ENCODE data around the gene CCNF. TPM values are rescaled to one million over a fixed set of nuclear protein-coding genes. Genes with fewer than 3 reads are reported as not detected.

The CCNF gene
- total RNA-seq, 1 donor from 2014 or later = 41.6 TPM

DNA sequence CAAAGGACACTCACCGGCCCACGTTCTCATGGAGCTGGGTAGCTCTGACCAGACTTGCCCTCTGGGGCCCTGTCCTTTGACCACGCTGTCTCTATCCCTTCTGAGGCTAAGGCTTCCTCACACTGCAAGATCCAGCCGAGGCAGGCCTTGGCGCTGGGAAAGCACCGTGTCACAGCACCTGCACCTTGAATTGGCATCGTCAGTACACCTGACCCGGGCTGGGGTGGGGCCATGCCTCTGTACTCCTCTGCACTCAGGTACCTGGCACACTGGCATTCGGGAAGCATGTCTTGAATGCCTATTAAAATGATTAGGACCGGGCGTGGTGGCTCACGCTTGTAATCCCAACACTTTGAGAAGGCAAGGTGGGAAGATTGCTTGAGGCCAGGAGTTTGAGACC is 51.7 kb downstream of the CCNF start:
- Histone ChIP-seq H3K4me3 (no peak overlapping the region), H3K4me2 (no peak overlapping the region), H3K79me2 (ENCODE audit: low read depth) (peaks cover 10% of the 10 kb centered on the region), H3K27me3 (peaks cover 12% of the 10 kb centered on the region), H3K36me3 (no peaks in the 10 kb centered on the region), H4K20me1 (ENCODE audit: low read depth) (peaks cover 49% of the 10 kb centered on the region), H3K9me3 (ENCODE audit: low read depth) (no peaks in the 10 kb centered on the region), H2AFZ (replicated peaks) (no peak overlapping the region), H3K27ac (no peak overlapping the region), H3K4me1 (peaks cover 3% of the 10 kb centered on the region), H3F3A (ENCODE audit: low read depth) (peaks cover 5% of the 10 kb centered on the region), H3K9ac (no peak overlapping the region)
- Mint-ChIP-seq H3K27ac (no peak overlapping the region), H3K9me3 (no peaks in the 10 kb centered on the region), H3K4me3 (no peak overlapping the region), H3K36me3 (no peaks in the 10 kb centered on the region), H3K27me3 (ENCODE audit: insufficient read depth, low read depth) (peaks cover 2% of the 10 kb centered on the region), H3K4me1 (peaks cover 30% of the 10 kb centered on the region)
- TF ChIP-seq EZH2phosphoT487 (IDR thresholded peaks at IDR 0.05) (no peak), EZH2 (IDR thresholded peaks at IDR 0.05) (no peak)
- TF ChIP-seq, protein P1, sequence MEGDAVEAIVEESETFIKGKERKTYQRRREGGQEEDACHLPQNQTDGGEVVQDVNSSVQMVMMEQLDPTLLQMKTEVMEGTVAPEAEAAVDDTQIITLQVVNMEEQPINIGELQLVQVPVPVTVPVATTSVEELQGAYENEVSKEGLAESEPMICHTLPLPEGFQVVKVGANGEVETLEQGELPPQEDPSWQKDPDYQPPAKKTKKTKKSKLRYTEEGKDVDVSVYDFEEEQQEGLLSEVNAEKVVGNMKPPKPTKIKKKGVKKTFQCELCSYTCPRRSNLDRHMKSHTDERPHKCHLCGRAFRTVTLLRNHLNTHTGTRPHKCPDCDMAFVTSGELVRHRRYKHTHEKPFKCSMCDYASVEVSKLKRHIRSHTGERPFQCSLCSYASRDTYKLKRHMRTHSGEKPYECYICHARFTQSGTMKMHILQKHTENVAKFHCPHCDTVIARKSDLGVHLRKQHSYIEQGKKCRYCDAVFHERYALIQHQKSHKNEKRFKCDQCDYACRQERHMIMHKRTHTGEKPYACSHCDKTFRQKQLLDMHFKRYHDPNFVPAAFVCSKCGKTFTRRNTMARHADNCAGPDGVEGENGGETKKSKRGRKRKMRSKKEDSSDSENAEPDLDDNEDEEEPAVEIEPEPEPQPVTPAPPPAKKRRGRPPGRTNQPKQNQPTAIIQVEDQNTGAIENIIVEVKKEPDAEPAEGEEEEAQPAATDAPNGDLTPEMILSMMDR (IDR thresholded peaks at IDR 0.05) = no peak
- no peak for DNase-seq (ENCODE audit: low spot score)

DNA sequence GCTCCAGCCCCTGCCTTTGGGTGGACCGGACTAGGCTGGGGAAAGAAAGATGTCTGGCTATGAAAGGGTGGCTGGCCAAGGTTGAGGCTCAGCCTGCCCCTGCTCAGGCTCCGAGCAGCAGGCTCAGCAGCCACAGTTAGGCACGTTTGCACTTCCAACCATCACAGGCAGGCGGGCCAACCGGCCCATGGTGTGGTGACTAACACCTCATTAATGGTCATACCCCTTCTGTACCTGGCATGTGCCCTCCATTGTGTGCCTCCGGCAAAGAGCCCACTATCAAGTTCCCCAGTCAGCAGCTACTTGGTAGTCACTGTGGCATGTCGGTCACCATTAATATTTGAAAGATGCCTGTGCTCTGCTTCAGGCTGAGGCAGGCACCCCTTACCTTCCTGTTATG is 52.4 kb downstream of the CCNF start:
- no peaks in the 10 kb centered on the region for H3K9me3 Mint-ChIP-seq
- Histone ChIP-seq H3K4me1 (no peaks in the 10 kb centered on the region), H3K4me3 (no peak overlapping the region), H3K4me2 (no peak overlapping the region), H3F3A (ENCODE audit: low read depth) (no peaks in the 10 kb centered on the region), H4K20me1 (ENCODE audit: low read depth) (peaks cover 44% of the 10 kb centered on the region), H3K27me3 (peaks cover 5% of the 10 kb centered on the region), H3K27ac (no peak overlapping the region), H2AFZ (replicated peaks) (no peak overlapping the region), H3K9ac (no peak overlapping the region), H3K79me2 (ENCODE audit: low read depth) (peaks cover 4% of the 10 kb centered on the region), H3K36me3 (no peaks in the 10 kb centered on the region), H3K9me3 (ENCODE audit: low read depth) (no peaks in the 10 kb centered on the region)
- H3K4me1 Mint-ChIP-seq = peaks cover 25% of the 10 kb centered on the region
- H3K27me3 Mint-ChIP-seq (ENCODE audit: insufficient read depth, low read depth) = peaks cover 2% of the 10 kb centered on the region
- no peak overlapping the region for H3K4me3 Mint-ChIP-seq
- no peak for DNase-seq (ENCODE audit: low spot score)
- TF ChIP-seq EZH2 (IDR thresholded peaks at IDR 0.05) (no peak), EZH2phosphoT487 (IDR thresholded peaks at IDR 0.05) (no peak)
- TF ChIP-seq, protein P1 (IDR thresholded peaks at IDR 0.05) = no peak
- no peaks in the 10 kb centered on the region for H3K36me3 Mint-ChIP-seq
- H3K27ac Mint-ChIP-seq = no peak overlapping the region

DNA sequence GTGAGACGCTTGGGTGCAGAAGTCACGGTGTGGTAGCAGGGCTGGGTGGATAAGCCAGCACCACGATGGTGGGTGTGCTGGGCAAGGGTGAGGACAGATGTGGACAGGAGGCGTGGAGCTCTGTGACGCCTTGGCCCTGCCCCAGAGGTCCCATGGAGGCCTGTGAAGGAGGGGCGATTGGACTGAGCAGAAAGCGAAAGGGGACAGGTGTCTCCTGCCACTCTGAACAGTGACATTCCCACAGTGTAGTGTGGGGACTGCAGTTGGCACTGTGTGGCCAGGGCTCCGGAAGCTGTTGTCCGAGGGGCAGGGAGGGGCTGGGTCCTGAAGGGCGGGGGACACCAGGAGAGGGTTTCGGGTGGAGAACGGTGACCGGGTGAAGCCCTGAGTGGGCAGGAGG is 53.0 kb downstream of the CCNF start:
- Histone ChIP-seq H3K79me2 (ENCODE audit: low read depth) (no peaks in the 10 kb centered on the region), H3K36me3 (no peaks in the 10 kb centered on the region), H3F3A (ENCODE audit: low read depth) (no peaks in the 10 kb centered on the region), H4K20me1 (ENCODE audit: low read depth) (peaks cover 38% of the 10 kb centered on the region), H3K27ac (no peak overlapping the region), H2AFZ (replicated peaks) (no peak overlapping the region), H3K9ac (peak overlapping the region; percentile 32), H3K9me3 (ENCODE audit: low read depth) (no peaks in the 10 kb centered on the region), H3K4me1 (no peaks in the 10 kb centered on the region), H3K4me3 (no peak overlapping the region), H3K27me3 (no peaks in the 10 kb centered on the region), H3K4me2 (no peak overlapping the region)
- H3K27me3 Mint-ChIP-seq (ENCODE audit: insufficient read depth, low read depth) = peaks cover 5% of the 10 kb centered on the region
- peaks cover 28% of the 10 kb centered on the region for H3K4me1 Mint-ChIP-seq
- TF ChIP-seq, protein P1 (IDR thresholded peaks at IDR 0.05) = no peak
- TF ChIP-seq EZH2phosphoT487 (IDR thresholded peaks at IDR 0.05) (no peak), EZH2 (IDR thresholded peaks at IDR 0.05) (no peak)
- H3K4me3 Mint-ChIP-seq = no peak overlapping the region
- no peaks in the 10 kb centered on the region for H3K9me3 Mint-ChIP-seq
- no peaks in the 10 kb centered on the region for H3K36me3 Mint-ChIP-seq
- no peak for DNase-seq (ENCODE audit: low spot score)
- no peak overlapping the region for H3K27ac Mint-ChIP-seq
